Omental fat pad (tissue), 4 donors: ENCODE measurements around the gene TWF1. TPM values are rescaled to one million over a fixed set of nuclear protein-coding genes. Genes with fewer than 3 reads are reported as not detected.

Experiments used
- ATAC-seq: fragments of 150-250 bp; one replicate; pipeline ENCODE4 v1.9.1; 2016; ENCODE audit warnings: mild to moderate bottlenecking, moderate library complexity; ENCODE audit not compliant: low FRiP score
- DNase-seq: peaks from one replicate; pipeline ENCODE4 v3.0.0-alpha.2; 2019; ENCODE audit warnings: low spot score
- CTCF ChIP-seq, 3 donors: fragments of 450-650 bp; IDR thresholded peaks; one replicate each; pipeline ENCODE4 v1.5.1; 2016 to 2017; ENCODE audit warnings: antibody characterized with exemption in 3 of 3, mild to moderate bottlenecking in 3 of 3, moderate library complexity in 2 of 3
- total RNA-seq, 4 donors: library from RNA; depleted of rRNA; stranded (reverse); fragments of >200 nt; gene quantifications; one replicate each; pipeline ENCODE4 v1.1.0, GENCODE V29; 2016

TWF1 gene
- total RNA-seq, 4 donors from 2014 or later = 66.3 to 80.1 (median 70.7) TPM

GRCh38 chr12:43840338-43840737 is 34.2 kb upstream of the TWF1 start:
- no peak for ATAC-seq
- TF ChIP-seq CTCF (IDR thresholded peaks at IDR 0.05) = no peak

GRCh38 chr12:43836475-43836989 is 30.4 kb upstream of the TWF1 start:
- peak; percentile 49 for ATAC-seq
- TF ChIP-seq CTCF (IDR thresholded peaks at IDR 0.05) = no peak
- DNase-seq = no peak

More at GRCh38 chr12:43840338-43840737, 34.2 kb upstream of the TWF1 start:
- DNase-seq = no peak

- peak; percentile 82 for ATAC-seq
- no peak for DNase-seq
- no peak for TF ChIP-seq CTCF (IDR thresholded peaks at IDR 0.05)
Measured at GRCh38 chr12:43835656-43836474, 29.7 kb upstream of the TWF1 start, which contains the start of gene TMEM117. Gene TMEM117, plus strand, starts transcription at chr12:43836081.

- no peak for TF ChIP-seq CTCF (IDR thresholded peaks at IDR 0.05)
- ATAC-seq (peak; percentile 13), DNase-seq (no peak)
Measured at GRCh38 chr12:43835264-43835655, 29.1 kb upstream of the TWF1 start.

- DNase-seq (no peak), ATAC-seq (no peak)
- no peak for TF ChIP-seq CTCF (IDR thresholded peaks at IDR 0.05)
Measured at GRCh38 chr12:43832463-43833168, 26.5 kb upstream of the TWF1 start.

- no peak for ATAC-seq
- DNase-seq = no peak
- no peak for TF ChIP-seq CTCF (IDR thresholded peaks at IDR 0.05)
Measured at GRCh38 chr12:43827093-43827492, 21.0 kb upstream of the TWF1 start.
